CD4-positive, alpha-beta T cell (primary cell): ENCODE results near the gene SPTBN4. TPM values are rescaled to one million over a fixed set of nuclear protein-coding genes. Genes with fewer than 3 reads are reported as not detected.

ENCODE experiments used
- ATAC-seq: fragments of 200-7000 bp; cut with Tn5 transposase; one replicate; pipeline ENCODE4 v1.10.0; 2022; ENCODE audit warnings: mild to moderate bottlenecking; ENCODE audit not compliant: poor library complexity
- CTCF ChIA-PET: fragments of 350-600 bp; sonication (Branson Sonifier 250); formaldehyde crosslinking; loops from one replicate; lab custom pipeline; 2021; ENCODE audit warnings: antibody characterized with exemption, inconsistent platforms; lab: Charles Lee
- POLR2A ChIA-PET: fragments of 350-600 bp; sonication (Branson Sonifier 250); formaldehyde crosslinking; loops from one replicate; lab custom pipeline; 2021; ENCODE audit warnings: antibody characterized with exemption, inconsistent platforms; lab: Charles Lee
- DNase-seq, 14 experiments: peaks; one replicate each; pipeline ENCODE4 v3.0.0-alpha.2; 2013 to 2020; ENCODE audit warnings: mixed read lengths in 2 of 14
- H3K27ac ChIP-seq, 2 donors: one replicate each; pipeline versions ENCODE4 v1.5.1 to v1.7.0; 2013; ENCODE audit warnings: low read length in 2 of 2, low read depth in 1 of 2, mild to moderate bottlenecking in 1 of 2
- H3K27me3 ChIP-seq, 2 experiments: 1 replicate in 1 of 2; 2 replicates in 1 of 2; pipeline versions ENCODE4 v1.6.1 to v1.7.0; 2013; ENCODE audit warnings: low read length in 2 of 2, control low read depth in 1 of 2, mild to moderate bottlenecking in 1 of 2, moderate library complexity in 1 of 2; ENCODE audit not compliant: insufficient read depth in 2 of 2, control insufficient read depth in 1 of 2
- H3K36me3 ChIP-seq: one replicate; pipeline ENCODE4 v1.6.1; 2013; ENCODE audit warnings: low read length, control low read depth; ENCODE audit not compliant: insufficient read depth
- H3K4me1 ChIP-seq: one replicate; pipeline ENCODE4 v1.6.1; 2013; ENCODE audit warnings: low read length, control low read depth; ENCODE audit not compliant: insufficient read depth
- H3K4me3 ChIP-seq: one replicate; pipeline ENCODE4 v1.5.1; 2013; ENCODE audit warnings: mild to moderate bottlenecking, low read length, moderate library complexity
- H3K9me3 ChIP-seq, 2 experiments: 1 replicate in 1 of 2; 2 replicates in 1 of 2; pipeline versions ENCODE4 v1.6.1 to v1.7.0; 2013; ENCODE audit warnings: low read length in 2 of 2, mild to moderate bottlenecking in 2 of 2, control low read depth in 1 of 2, moderate library complexity in 1 of 2; ENCODE audit not compliant: control insufficient read depth in 1 of 2, insufficient read depth in 1 of 2
- H3K27ac Mint-ChIP-seq: one replicate; pipeline ENCODE4 v1.8.0; 2020; ENCODE audit warnings: mixed read lengths
- H3K27me3 Mint-ChIP-seq: one replicate; pipeline ENCODE4 v1.8.0; 2021; ENCODE audit warnings: mixed read lengths
- H3K36me3 Mint-ChIP-seq: one replicate; pipeline ENCODE4 v1.8.0; 2021; ENCODE audit warnings: low read depth, mixed read lengths
- H3K4me1 Mint-ChIP-seq: one replicate; pipeline ENCODE4 v1.8.0; 2021; ENCODE audit warnings: low read depth, mixed read lengths
- H3K4me3 Mint-ChIP-seq: one replicate; pipeline ENCODE4 v1.8.0; 2020; ENCODE audit warnings: mild to moderate bottlenecking, mixed read lengths
- H3K9me3 Mint-ChIP-seq: one replicate; pipeline ENCODE4 v1.8.0; 2020; ENCODE audit warnings: mixed read lengths
- CTCF ChIP-seq: fragments of 200-600 bp; IDR thresholded peaks from one replicate; pipeline ENCODE4 v1.8.0; 2022; ENCODE audit warnings: antibody characterized with exemption, mild to moderate bottlenecking
- intact Hi-C, 2 experiments: fragments of 100-400 bp; cut with DNase I in 1 of 2; cut with micrococcal nuclease in 1 of 2; formaldehyde crosslinking; loops; one replicate each; pipeline versions ENCODE4 v1.15.1 to v1.9.0; 2023 to 2025; cut with DNase I, micrococcal nuclease
- total RNA-seq, 174 experiments: library from RNA in 2 of 174; stranded (reverse) in 2 of 174; gene quantifications; one replicate each; pipeline ENCODE4 v1.2.3 and lab custom pipeline; 2021 to 2026

The SPTBN4 gene
- total RNA-seq, 2 experiments from 2014 or later, result 0.59 to 0.88 TPM

- peak; percentile 84 to 96 (median 90) for DNase-seq
- Mint-ChIP-seq H3K27me3 (no peaks in the 10 kb centered on the region), H3K9me3 (no peaks in the 10 kb centered on the region), H3K4me1 (peaks cover 33% of the 10 kb centered on the region), H3K4me3 (peak within 1 kb of the TSS; percentile 94), H3K27ac (peak within 1 kb of the TSS; percentile 83), H3K36me3 (peaks cover 45% of the 10 kb centered on the region)
- peaks cover 37% of the 10 kb centered on the region for H3K4me1 ChIP-seq
- POLR2A ChIA-PET, result interaction anchor here (1.3 kb wide), 1 partner anchor 29 kb away, joined by 4 read pairs; no protein-coding TSS in a partner anchor
- TF ChIP-seq CTCF, result no peak
- no peaks in the 10 kb centered on the region for H3K9me3 ChIP-seq
- peak; percentile 99 for ATAC-seq
- peak within 1 kb of the TSS; percentile 97 for H3K4me3 ChIP-seq
- peak within 1 kb of the TSS; percentile 60 to 64 for H3K27ac ChIP-seq
- CTCF ChIA-PET, result no interaction called here
- no peaks in the 10 kb centered on the region for H3K27me3 ChIP-seq
- H3K36me3 ChIP-seq, result peaks cover 37% of the 10 kb centered on the region
- intact Hi-C loops, result loop anchor here (2.0 to 5.0 kb wide), 4 partner anchors 18 to 130 kb away; partner anchors contain the start of genes BLVRB (in 1 of the 2) and SPTBN4 (in 1 of the 2)
Measured at GRCh38 chr19:40576585-40577451, 110.0 kb downstream of the SPTBN4 start, which contains the start of gene SHKBP1. TSS of gene SHKBP1 (plus strand) at chr19:40576873. CDS start at chr19:40576900, 27 bp downstream.

- DNase-seq, result peak in 2 of 14 experiments; percentile 44 to 53
- no peaks in the 10 kb centered on the region for H3K9me3 Mint-ChIP-seq
- Histone ChIP-seq H3K4me3 (no peak overlapping the region), H3K9me3 (no peaks in the 10 kb centered on the region), H3K4me1 (peaks cover 37% of the 10 kb centered on the region), H3K27me3 (no peaks in the 10 kb centered on the region), H3K36me3 (peaks cover 52% of the 10 kb centered on the region), H3K27ac (no peak overlapping the region)
- H3K36me3 Mint-ChIP-seq, result peaks cover 58% of the 10 kb centered on the region
- no peak for TF ChIP-seq CTCF
- ATAC-seq, result no peak
- ChIA-PET POLR2A (interaction anchor here (0.6 to 0.9 kb wide), 2 partner anchors 8 to 1175 kb away, joined by 3 to 4 read pairs; no protein-coding TSS in a partner anchor), CTCF (interaction anchor here (1.7 kb wide), 1 partner anchor 56 kb away, joined by 5 read pairs; no protein-coding TSS in a partner anchor)
- no peak overlapping the region for H3K27ac Mint-ChIP-seq
- peaks cover 33% of the 10 kb centered on the region for H3K4me1 Mint-ChIP-seq
- intact Hi-C loops, result loop anchor here in 1 of 2 experiments (5.0 kb wide), 2 partner anchors 111 to 131 kb away; partner anchors contain the start of genes BLVRB and SPTBN4
- no peaks in the 10 kb centered on the region for H3K27me3 Mint-ChIP-seq
- H3K4me3 Mint-ChIP-seq, result peak overlapping the region; percentile 90
Measured at GRCh38 chr19:40578442-40578908, 111.7 kb downstream of the SPTBN4 start.

- H3K4me1 Mint-ChIP-seq, result peaks cover 27% of the 10 kb centered on the region
- Histone ChIP-seq H3K36me3 (peaks cover 65% of the 10 kb centered on the region), H3K4me1 (peaks cover 32% of the 10 kb centered on the region), H3K27me3 (no peaks in the 10 kb centered on the region), H3K27ac (peak overlapping the region in 1 of 2 donors; percentile 24), H3K9me3 (no peaks in the 10 kb centered on the region), H3K4me3 (no peak overlapping the region)
- no peak overlapping the region for H3K4me3 Mint-ChIP-seq
- H3K27me3 Mint-ChIP-seq, result no peaks in the 10 kb centered on the region
- DNase-seq (no peak), ATAC-seq (no peak)
- ChIA-PET CTCF (no interaction called here), POLR2A (no interaction called here)
- intact Hi-C loops, result no loop called here
- TF ChIP-seq CTCF, result no peak
- no peaks in the 10 kb centered on the region for H3K9me3 Mint-ChIP-seq
- H3K36me3 Mint-ChIP-seq, result peaks cover 77% of the 10 kb centered on the region
- no peak overlapping the region for H3K27ac Mint-ChIP-seq
Measured at GRCh38 chr19:40580619-40581018, 113.8 kb downstream of the SPTBN4 start.
